ENCODE data around the gene NUP160. TPM values are rescaled to one million over a fixed set of nuclear protein-coding genes. Genes with fewer than 3 reads are reported as not detected.

NUP160 gene
- total RNA-seq, 1 experiment from 2014 or later = 89.9 TPM

DNA sequence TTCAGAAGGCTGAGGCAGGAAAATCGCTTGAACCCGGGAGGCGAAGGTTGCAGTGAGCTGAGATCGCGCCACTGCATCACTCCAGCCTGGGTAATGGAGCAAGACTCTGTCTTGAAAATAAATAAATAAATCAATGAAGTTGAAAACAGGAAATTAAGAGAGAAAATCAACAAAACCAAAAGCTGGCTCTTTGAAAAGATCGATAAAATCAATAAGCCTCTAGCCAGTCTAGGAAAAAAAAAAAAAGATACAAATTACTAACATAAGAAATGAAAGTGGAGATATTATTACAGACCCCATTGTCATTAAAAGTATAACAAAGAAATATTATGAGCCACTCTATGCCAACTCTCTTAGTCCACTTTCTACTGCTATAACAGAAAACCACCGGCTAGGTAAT lies 48.0 kb upstream of the NUP160 start (continued):
- TF ChIP-seq TCF7 (CRISPR knock-in tag; IDR thresholded peaks at IDR 0.05; ENCODE audit: low read depth) = no peak
- TF ChIP-seq SMAD4 (CRISPR knock-in tag; IDR thresholded peaks at IDR 0.05) = no peak
- no peak for TF ChIP-seq MXD4 (CRISPR knock-in tag; IDR thresholded peaks at IDR 0.05; ENCODE audit: borderline replicate concordance)
- no peak for TF ChIP-seq ZNF138 (CRISPR knock-in tag; conservative IDR thresholded peaks at IDR 0.05)
- TF ChIP-seq JUN (CRISPR knock-in tag; IDR thresholded peaks at IDR 0.05) = no peak
- TF ChIP-seq, protein P1, sequence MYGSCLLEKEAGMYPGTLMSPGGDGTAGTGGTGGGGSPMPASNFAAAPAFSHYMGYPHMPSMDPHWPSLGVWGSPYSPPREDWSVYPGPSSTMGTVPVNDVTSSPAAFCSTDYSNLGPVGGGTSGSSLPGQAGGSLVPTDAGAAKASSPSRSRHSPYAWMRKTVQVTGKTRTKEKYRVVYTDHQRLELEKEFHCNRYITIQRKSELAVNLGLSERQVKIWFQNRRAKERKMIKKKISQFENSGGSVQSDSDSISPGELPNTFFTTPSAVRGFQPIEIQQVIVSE (CRISPR knock-in tag; IDR thresholded peaks at IDR 0.05; ENCODE audit: borderline replicate concordance) = no peak

DNA sequence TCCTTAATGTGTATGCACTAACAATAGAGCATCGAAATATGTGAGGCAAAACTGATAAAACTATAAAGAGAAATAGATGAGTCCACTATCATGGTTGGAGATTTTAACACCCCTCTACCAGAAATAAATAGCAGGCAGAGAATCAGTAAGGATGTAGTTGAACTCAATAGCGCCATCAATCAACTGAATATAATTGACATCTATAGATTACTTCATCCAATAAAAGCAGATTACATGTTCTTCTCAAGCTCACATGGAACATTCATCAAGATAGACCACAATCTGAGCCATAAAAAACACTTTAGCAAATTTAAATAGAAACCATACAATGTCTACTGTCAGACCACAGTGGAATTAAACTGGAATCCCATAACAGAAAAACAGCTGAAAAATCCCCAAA lies 46.9 kb upstream of the NUP160 start:
- H3K36me3 Mint-ChIP-seq = peaks cover 9% of the 10 kb centered on the region
- DNase-seq (ENCODE audit: low spot score) (no peak), ATAC-seq (no peak)
- no peak overlapping the region for H3K27ac Mint-ChIP-seq
- POLR2A ChIA-PET = no interaction called here
- CTCF ChIA-PET = no interaction called here
- TF ChIP-seq, protein P2, sequence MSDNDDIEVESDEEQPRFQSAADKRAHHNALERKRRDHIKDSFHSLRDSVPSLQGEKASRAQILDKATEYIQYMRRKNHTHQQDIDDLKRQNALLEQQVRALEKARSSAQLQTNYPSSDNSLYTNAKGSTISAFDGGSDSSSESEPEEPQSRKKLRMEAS (CRISPR knock-in tag; IDR thresholded peaks at IDR 0.05) = no peak
- TF ChIP-seq, protein P3, sequence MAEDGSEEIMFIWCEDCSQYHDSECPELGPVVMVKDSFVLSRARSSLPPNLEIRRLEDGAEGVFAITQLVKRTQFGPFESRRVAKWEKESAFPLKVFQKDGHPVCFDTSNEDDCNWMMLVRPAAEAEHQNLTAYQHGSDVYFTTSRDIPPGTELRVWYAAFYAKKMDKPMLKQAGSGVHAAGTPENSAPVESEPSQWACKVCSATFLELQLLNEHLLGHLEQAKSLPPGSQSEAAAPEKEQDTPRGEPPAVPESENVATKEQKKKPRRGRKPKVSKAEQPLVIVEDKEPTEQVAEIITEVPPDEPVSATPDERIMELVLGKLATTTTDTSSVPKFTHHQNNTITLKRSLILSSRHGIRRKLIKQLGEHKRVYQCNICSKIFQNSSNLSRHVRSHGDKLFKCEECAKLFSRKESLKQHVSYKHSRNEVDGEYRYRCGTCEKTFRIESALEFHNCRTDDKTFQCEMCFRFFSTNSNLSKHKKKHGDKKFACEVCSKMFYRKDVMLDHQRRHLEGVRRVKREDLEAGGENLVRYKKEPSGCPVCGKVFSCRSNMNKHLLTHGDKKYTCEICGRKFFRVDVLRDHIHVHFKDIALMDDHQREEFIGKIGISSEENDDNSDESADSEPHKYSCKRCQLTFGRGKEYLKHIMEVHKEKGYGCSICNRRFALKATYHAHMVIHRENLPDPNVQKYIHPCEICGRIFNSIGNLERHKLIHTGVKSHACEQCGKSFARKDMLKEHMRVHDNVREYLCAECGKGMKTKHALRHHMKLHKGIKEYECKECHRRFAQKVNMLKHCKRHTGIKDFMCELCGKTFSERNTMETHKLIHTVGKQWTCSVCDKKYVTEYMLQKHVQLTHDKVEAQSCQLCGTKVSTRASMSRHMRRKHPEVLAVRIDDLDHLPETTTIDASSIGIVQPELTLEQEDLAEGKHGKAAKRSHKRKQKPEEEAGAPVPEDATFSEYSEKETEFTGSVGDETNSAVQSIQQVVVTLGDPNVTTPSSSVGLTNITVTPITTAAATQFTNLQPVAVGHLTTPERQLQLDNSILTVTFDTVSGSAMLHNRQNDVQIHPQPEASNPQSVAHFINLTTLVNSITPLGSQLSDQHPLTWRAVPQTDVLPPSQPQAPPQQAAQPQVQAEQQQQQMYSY (CRISPR knock-in tag; IDR thresholded peaks at IDR 0.05) = no peak
- no peak for TF ChIP-seq MXD4 (CRISPR knock-in tag; IDR thresholded peaks at IDR 0.05; ENCODE audit: borderline replicate concordance)
- no peak for TF ChIP-seq OVOL2 (CRISPR knock-in tag; IDR thresholded peaks at IDR 0.05; ENCODE audit: borderline replicate concordance)
- no peak for TF ChIP-seq CREM (CRISPR knock-in tag; IDR thresholded peaks at IDR 0.05)
- TF ChIP-seq, protein P4, sequence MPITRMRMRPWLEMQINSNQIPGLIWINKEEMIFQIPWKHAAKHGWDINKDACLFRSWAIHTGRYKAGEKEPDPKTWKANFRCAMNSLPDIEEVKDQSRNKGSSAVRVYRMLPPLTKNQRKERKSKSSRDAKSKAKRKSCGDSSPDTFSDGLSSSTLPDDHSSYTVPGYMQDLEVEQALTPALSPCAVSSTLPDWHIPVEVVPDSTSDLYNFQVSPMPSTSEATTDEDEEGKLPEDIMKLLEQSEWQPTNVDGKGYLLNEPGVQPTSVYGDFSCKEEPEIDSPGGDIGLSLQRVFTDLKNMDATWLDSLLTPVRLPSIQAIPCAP (CRISPR knock-in tag; IDR thresholded peaks at IDR 0.05) = no peak
- TF ChIP-seq ATF1 (CRISPR knock-in tag; IDR thresholded peaks at IDR 0.05) = no peak
- TF ChIP-seq ZNF263 (CRISPR knock-in tag; IDR thresholded peaks at IDR 0.05; ENCODE audit: low read depth) = no peak
- TF ChIP-seq, protein P5, sequence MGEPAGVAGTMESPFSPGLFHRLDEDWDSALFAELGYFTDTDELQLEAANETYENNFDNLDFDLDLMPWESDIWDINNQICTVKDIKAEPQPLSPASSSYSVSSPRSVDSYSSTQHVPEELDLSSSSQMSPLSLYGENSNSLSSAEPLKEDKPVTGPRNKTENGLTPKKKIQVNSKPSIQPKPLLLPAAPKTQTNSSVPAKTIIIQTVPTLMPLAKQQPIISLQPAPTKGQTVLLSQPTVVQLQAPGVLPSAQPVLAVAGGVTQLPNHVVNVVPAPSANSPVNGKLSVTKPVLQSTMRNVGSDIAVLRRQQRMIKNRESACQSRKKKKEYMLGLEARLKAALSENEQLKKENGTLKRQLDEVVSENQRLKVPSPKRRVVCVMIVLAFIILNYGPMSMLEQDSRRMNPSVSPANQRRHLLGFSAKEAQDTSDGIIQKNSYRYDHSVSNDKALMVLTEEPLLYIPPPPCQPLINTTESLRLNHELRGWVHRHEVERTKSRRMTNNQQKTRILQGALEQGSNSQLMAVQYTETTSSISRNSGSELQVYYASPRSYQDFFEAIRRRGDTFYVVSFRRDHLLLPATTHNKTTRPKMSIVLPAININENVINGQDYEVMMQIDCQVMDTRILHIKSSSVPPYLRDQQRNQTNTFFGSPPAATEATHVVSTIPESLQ (CRISPR knock-in tag; IDR thresholded peaks at IDR 0.05) = no peak
- TF ChIP-seq ZNF423 (CRISPR knock-in tag; IDR thresholded peaks at IDR 0.05) = no peak
- TF ChIP-seq NR3C1 (CRISPR knock-in tag; conservative IDR thresholded peaks at IDR 0.05; ENCODE audit: low read depth) = no peak
- no peak for TF ChIP-seq TEAD1 (CRISPR knock-in tag; IDR thresholded peaks at IDR 0.05)
- TF ChIP-seq, protein P6, sequence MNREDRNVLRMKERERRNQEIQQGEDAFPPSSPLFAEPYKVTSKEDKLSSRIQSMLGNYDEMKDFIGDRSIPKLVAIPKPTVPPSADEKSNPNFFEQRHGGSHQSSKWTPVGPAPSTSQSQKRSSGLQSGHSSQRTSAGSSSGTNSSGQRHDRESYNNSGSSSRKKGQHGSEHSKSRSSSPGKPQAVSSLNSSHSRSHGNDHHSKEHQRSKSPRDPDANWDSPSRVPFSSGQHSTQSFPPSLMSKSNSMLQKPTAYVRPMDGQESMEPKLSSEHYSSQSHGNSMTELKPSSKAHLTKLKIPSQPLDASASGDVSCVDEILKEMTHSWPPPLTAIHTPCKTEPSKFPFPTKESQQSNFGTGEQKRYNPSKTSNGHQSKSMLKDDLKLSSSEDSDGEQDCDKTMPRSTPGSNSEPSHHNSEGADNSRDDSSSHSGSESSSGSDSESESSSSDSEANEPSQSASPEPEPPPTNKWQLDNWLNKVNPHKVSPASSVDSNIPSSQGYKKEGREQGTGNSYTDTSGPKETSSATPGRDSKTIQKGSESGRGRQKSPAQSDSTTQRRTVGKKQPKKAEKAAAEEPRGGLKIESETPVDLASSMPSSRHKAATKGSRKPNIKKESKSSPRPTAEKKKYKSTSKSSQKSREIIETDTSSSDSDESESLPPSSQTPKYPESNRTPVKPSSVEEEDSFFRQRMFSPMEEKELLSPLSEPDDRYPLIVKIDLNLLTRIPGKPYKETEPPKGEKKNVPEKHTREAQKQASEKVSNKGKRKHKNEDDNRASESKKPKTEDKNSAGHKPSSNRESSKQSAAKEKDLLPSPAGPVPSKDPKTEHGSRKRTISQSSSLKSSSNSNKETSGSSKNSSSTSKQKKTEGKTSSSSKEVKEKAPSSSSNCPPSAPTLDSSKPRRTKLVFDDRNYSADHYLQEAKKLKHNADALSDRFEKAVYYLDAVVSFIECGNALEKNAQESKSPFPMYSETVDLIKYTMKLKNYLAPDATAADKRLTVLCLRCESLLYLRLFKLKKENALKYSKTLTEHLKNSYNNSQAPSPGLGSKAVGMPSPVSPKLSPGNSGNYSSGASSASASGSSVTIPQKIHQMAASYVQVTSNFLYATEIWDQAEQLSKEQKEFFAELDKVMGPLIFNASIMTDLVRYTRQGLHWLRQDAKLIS (CRISPR knock-in tag; IDR thresholded peaks at IDR 0.05; ENCODE audit: borderline replicate concordance) = no peak
- TF ChIP-seq, protein P7, sequence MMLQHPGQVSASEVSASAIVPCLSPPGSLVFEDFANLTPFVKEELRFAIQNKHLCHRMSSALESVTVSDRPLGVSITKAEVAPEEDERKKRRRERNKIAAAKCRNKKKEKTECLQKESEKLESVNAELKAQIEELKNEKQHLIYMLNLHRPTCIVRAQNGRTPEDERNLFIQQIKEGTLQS (CRISPR knock-in tag; conservative IDR thresholded peaks at IDR 0.05) = no peak
- TF ChIP-seq, protein P8, sequence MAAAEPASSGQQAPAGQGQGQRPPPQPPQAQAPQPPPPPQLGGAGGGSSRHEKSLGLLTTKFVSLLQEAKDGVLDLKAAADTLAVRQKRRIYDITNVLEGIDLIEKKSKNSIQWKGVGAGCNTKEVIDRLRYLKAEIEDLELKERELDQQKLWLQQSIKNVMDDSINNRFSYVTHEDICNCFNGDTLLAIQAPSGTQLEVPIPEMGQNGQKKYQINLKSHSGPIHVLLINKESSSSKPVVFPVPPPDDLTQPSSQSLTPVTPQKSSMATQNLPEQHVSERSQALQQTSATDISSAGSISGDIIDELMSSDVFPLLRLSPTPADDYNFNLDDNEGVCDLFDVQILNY (CRISPR knock-in tag; IDR thresholded peaks at IDR 0.05) = no peak
- no peak for TF ChIP-seq NFYB (CRISPR knock-in tag; conservative IDR thresholded peaks at IDR 0.05; ENCODE audit: low read depth)
- TF ChIP-seq, protein P9, sequence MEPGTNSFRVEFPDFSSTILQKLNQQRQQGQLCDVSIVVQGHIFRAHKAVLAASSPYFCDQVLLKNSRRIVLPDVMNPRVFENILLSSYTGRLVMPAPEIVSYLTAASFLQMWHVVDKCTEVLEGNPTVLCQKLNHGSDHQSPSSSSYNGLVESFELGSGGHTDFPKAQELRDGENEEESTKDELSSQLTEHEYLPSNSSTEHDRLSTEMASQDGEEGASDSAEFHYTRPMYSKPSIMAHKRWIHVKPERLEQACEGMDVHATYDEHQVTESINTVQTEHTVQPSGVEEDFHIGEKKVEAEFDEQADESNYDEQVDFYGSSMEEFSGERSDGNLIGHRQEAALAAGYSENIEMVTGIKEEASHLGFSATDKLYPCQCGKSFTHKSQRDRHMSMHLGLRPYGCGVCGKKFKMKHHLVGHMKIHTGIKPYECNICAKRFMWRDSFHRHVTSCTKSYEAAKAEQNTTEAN (CRISPR knock-in tag; IDR thresholded peaks at IDR 0.05) = no peak
- no peak for TF ChIP-seq GRHL2 (CRISPR knock-in tag; IDR thresholded peaks at IDR 0.05; ENCODE audit: insufficient replicate concordance, severe bottlenecking)
- no peak for TF ChIP-seq ZNF671 (CRISPR knock-in tag; IDR thresholded peaks at IDR 0.05)
- H3K27me3 Mint-ChIP-seq (ENCODE audit: low read depth) = peaks cover 5% of the 10 kb centered on the region; the same call in 1 of the 2 replicates
- H3K4me3 Mint-ChIP-seq = no peak overlapping the region
- peaks cover 44% of the 10 kb centered on the region for H3K9me3 Mint-ChIP-seq
- no peaks in the 10 kb centered on the region for H3K4me1 Mint-ChIP-seq
